ENCODE results near the gene OR52R1. TPM values are rescaled to one million over a fixed set of nuclear protein-coding genes. Genes with fewer than 3 reads are reported as not detected.

OR52R1 gene
- total and polyA plus RNA-seq, 2 of the 13 experiments (the other 11 are each of a cell fraction or from before 2014, with no cell fraction given), result not detected

GRCh38 chr11:4830909-4831308 is 26.7 kb upstream of the OR52R1 start (continued):
- TF ChIP-seq CSRNP1 (CRISPR knock-in tag; IDR thresholded peaks at IDR 0.05), result no peak
- TF ChIP-seq RAD21 (CRISPR knock-in tag; IDR thresholded peaks at IDR 0.05), result no peak
- no peak for TF ChIP-seq MLLT10 (CRISPR knock-in tag; IDR thresholded peaks at IDR 0.05)
- TF ChIP-seq ZNF710 (CRISPR knock-in tag; IDR thresholded peaks at IDR 0.05; ENCODE audit: borderline replicate concordance), result no peak
- no peak for TF ChIP-seq PAWR (CRISPR knock-in tag; IDR thresholded peaks at IDR 0.05; ENCODE audit: borderline replicate concordance)

- Histone ChIP-seq H4K20me1 (ENCODE audit: insufficient read depth, low read length) (no peaks in the 10 kb centered on the region), H3K4me2 (ENCODE audit: low read depth, low read length) (no peak overlapping the region), H3K27ac (ENCODE audit: extremely low read length, insufficient read depth, low read length) (no peak overlapping the region), H3K9me3 (ENCODE audit: low read length) (no peaks in the 10 kb centered on the region), H3K79me2 (ENCODE audit: insufficient read depth, low read length) (no peaks in the 10 kb centered on the region), H3K4me3 (replicated peaks in 1 of 3; ENCODE audit: insufficient read depth in 1 of 3, low read depth in 2 of 3, low read length in 3 of 3) (no peak overlapping the region), H3K27me3 (ENCODE audit: control insufficient read depth in 1 of 2, insufficient read depth in 2 of 2, low read length in 2 of 2) (no peaks in the 10 kb centered on the region; a peak in 1 of 5 replicates), H3K4me1 (ENCODE audit: insufficient read depth, low read length) (no peaks in the 10 kb centered on the region), H3K9ac (ENCODE audit: insufficient read depth, low read depth, low read length) (no peak overlapping the region), H3K36me3 (replicated peaks in 1 of 2; ENCODE audit: control insufficient read depth in 1 of 2, insufficient read depth in 2 of 2, low read length in 2 of 2) (no peaks in the 10 kb centered on the region), H2AFZ (ENCODE audit: low read length) (no peak overlapping the region)
- FAIRE-seq (no peak), DNase-seq (ENCODE audit: low spot score) (no peak), ATAC-seq (no peak)
- intact Hi-C loops (cut with micrococcal nuclease; ENCODE audit: unreplicated experiment), result no loop called here
- POLR2A ChIA-PET, result no interaction called here
- WGBS (ENCODE audit: low lambda C conversion rate), result 0% methylated on average over 1 of the region's 1 CpG
- CTCF ChIA-PET (ENCODE audit: low intra/inter-chr PET ratio, low total read pairs), result no interaction called here
- in situ Hi-C loops (cut with HindIII; ENCODE audit: extremely low pct_ligation_motif_present, low pct_unique_long_range_greater_than_20kb), result loop anchor here (25.0 kb wide), 1 partner anchor 93 kb away; no protein-coding TSS in a partner anchor
- BruUV-seq (replicated peaks), result no TSS peak
- no peak for TF ChIP-seq UBTF (CRISPR knock-in tag; IDR thresholded peaks at IDR 0.05)
- no peak for TF ChIP-seq ZNF543 (CRISPR knock-in tag; IDR thresholded peaks at IDR 0.05)
- TF ChIP-seq ZNF441 (CRISPR knock-in tag; IDR thresholded peaks at IDR 0.05; ENCODE audit: borderline replicate concordance), result no peak
- TF ChIP-seq ZNF292 (CRISPR knock-in tag; IDR thresholded peaks at IDR 0.05; ENCODE audit: borderline replicate concordance, low read depth), result no peak
- TF ChIP-seq ZNF660 (CRISPR knock-in tag; IDR thresholded peaks at IDR 0.05; ENCODE audit: borderline replicate concordance, low read depth), result no peak
- no peak for TF ChIP-seq SP4 (CRISPR knock-in tag; IDR thresholded peaks at IDR 0.05)
- TF ChIP-seq E2F5 (CRISPR knock-in tag; conservative IDR thresholded peaks at IDR 0.05), result no peak
- TF ChIP-seq FOXC1 (CRISPR knock-in tag; IDR thresholded peaks at IDR 0.05; ENCODE audit: borderline replicate concordance), result no peak
- TF ChIP-seq YY1 (IDR thresholded peaks at IDR 0.05; ENCODE audit: insufficient read depth, insufficient replicate concordance, low read depth, low read length), result no peak
- no peak for TF ChIP-seq NFYB (CRISPR knock-in tag; IDR thresholded peaks at IDR 0.05)
- no peak for TF ChIP-seq MTERF4 (CRISPR knock-in tag; IDR thresholded peaks at IDR 0.05)
Measured at GRCh38 chr11:4830346-4830745, 26.2 kb upstream of the OR52R1 start.
